Fibroblast of villous mesenchyme (primary cell): ENCODE data around the gene FOXRED2. TPM values are rescaled to one million over a fixed set of nuclear protein-coding genes. Genes with fewer than 3 reads are reported as not detected.

Experiments
- DNase-seq: peaks from one replicate; pipeline ENCODE4 v3.0.0-alpha.2; 2010; ENCODE audit warnings: low read depth
- H3K4me3 ChIP-seq: 2 replicates; pipeline ENCODE4 v1.5.1; 2011; ENCODE audit warnings: low read depth, mild to moderate bottlenecking, low read length
- total RNA-seq: library from RNA; depleted of rRNA; stranded (reverse); fragments of >200 nt; gene quantifications from 2 replicates; pipeline ENCODE4 v1.2.3, GENCODE V29; 2012
- TF ChIP-seq, protein P1 (sequence below): IDR thresholded peaks from 2 replicates; pipeline ENCODE4 v1.5.1; 2012; ENCODE audit warnings: low read depth, mild to moderate bottlenecking, low read length; ENCODE audit not compliant: insufficient read depth

The FOXRED2 gene
- total RNA-seq, 1 donor, result 10.4 TPM

DNA sequence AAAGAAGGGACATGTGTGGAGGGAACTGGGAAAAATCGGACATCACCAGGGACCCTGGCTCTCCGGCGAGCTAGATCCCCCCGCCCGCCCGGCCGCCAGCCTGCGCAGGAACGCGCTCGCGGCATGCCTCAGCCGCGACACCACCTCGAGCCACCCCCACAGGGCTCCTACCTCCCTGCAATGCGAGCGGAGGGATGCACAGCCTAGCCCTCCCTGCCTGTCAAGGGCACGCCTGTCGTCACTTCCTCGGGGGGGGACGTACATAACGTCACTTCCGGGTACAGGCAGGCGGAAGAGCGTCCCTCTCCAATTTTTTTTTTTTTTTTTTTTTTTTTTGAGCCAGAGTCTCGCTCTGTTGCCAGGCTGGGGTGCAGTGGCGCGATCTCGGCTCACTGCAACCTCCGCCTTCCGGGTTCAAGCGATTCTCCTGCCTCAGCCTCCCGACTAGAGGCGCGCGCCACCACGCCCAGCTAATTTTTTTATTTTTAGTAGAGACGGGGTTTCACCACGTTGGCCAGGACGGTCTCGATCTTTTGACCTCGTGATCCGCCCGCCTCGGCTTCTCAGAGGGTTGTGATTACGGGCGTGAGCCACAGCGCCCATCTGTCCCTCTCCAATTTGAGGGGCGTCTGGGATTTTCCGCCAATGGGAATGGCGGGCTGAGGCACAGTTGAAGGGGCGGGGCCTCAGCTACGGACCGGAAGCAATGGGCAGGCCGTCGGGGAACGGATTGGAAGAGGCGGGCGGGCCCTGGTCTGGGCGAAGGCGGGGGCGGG lies 25.3 kb downstream of the FOXRED2 start, which contains the start of gene TXN2:
TXN2 (minus strand) TSS at position 248 of the 776 bp plus-strand sequence. CDS start 803 bp downstream, outside the sequence.
- DNase-seq, result peak; percentile 97
- TF ChIP-seq, protein P1, sequence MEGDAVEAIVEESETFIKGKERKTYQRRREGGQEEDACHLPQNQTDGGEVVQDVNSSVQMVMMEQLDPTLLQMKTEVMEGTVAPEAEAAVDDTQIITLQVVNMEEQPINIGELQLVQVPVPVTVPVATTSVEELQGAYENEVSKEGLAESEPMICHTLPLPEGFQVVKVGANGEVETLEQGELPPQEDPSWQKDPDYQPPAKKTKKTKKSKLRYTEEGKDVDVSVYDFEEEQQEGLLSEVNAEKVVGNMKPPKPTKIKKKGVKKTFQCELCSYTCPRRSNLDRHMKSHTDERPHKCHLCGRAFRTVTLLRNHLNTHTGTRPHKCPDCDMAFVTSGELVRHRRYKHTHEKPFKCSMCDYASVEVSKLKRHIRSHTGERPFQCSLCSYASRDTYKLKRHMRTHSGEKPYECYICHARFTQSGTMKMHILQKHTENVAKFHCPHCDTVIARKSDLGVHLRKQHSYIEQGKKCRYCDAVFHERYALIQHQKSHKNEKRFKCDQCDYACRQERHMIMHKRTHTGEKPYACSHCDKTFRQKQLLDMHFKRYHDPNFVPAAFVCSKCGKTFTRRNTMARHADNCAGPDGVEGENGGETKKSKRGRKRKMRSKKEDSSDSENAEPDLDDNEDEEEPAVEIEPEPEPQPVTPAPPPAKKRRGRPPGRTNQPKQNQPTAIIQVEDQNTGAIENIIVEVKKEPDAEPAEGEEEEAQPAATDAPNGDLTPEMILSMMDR, result no peak
- peak within 1 kb of the TSS; percentile 80 for H3K4me3 ChIP-seq

DNA sequence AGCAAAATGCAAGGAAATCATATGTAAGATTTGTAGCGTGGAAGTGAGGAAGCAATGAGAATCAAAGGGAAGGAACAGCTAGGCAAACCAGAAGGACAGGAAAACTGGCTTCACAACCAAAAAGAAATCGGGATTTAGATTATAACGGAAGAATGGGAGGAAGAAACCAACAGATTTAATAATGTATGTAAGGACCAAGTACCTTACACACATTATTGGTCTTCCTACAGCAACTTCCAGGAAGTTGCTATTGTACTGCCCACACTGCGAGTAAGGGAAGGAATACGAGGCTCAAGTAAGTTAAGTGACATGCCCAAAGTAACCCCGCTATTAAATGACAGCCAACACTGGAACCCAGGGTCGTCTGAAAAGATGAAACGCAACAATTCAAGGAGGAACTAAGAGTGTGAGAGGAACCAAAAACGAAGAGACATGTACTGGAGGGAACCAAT lies 25.9 kb downstream of the FOXRED2 start:
- no peak for DNase-seq
- TF ChIP-seq, protein P1, result no peak
- peak overlapping the region; percentile 80 for H3K4me3 ChIP-seq

DNA sequence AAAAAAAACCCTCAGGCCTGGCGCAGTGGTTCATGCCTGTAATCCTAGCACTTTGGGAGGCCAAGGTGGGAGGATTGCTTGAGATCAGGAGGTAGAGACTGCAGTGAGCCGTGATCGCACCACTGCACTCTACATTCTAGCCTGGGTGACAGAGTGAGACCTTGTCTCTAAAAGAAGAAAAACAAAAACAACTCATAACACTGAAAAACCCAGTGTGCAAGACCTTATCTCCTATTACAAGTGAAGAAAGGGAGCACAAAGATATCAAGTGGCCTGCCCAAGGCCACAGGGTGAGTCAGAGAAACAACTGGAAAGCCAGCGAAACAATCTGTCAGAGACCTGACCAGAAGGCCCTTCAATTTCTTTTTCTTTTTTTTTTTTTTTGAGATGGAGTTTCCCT lies 27.9 kb downstream of the FOXRED2 start:
- DNase-seq, result no peak
- no peak overlapping the region for H3K4me3 ChIP-seq
- TF ChIP-seq, protein P1, result no peak

- no peak for DNase-seq
- H3K4me3 ChIP-seq, result no peak overlapping the region
- TF ChIP-seq, protein P1, result no peak
Observed at GRCh38 chr22:36475341-36475740, 31.5 kb downstream of the FOXRED2 start.

GRCh38 chr22:36472689-36473088 lies 34.2 kb downstream of the FOXRED2 start:
- TF ChIP-seq, protein P1, result no peak
- DNase-seq, result no peak
- H3K4me3 ChIP-seq, result no peak overlapping the region

GRCh38 chr22:36471341-36471821 lies 35.5 kb downstream of the FOXRED2 start:
- DNase-seq, result peak; percentile 91
- TF ChIP-seq, protein P1, result no peak

More at GRCh38 chr22:36471341-36471821, 35.5 kb downstream of the FOXRED2 start:
- no peak overlapping the region for H3K4me3 ChIP-seq
